Subcutaneous abdominal adipose tissue (tissue), 5 donors: ENCODE measurements around the gene BSN.
"Not testable (repeated sequence)": the region's sequence is repeated elsewhere in the genome, so short reads cannot be mapped to it uniquely, and the experiment has no call there.

ENCODE experiments used
- H3K27ac ChIP-seq: one replicate; pipeline ENCODE4 v1.7.0; 2013; ENCODE audit warnings: low read depth, mild to moderate bottlenecking, inconsistent platforms, low read length, moderate library complexity
- H3K27me3 ChIP-seq, 5 donors: one replicate each; pipeline ENCODE4 v1.7.0; 2013; ENCODE audit warnings: low read length in 5 of 5, inconsistent platforms in 1 of 5; ENCODE audit not compliant: control insufficient read depth in 5 of 5, insufficient read depth in 4 of 5
- H3K36me3 ChIP-seq, 5 donors: one replicate each; pipeline ENCODE4 v1.7.0; 2013; ENCODE audit warnings: low read length in 5 of 5; ENCODE audit not compliant: control insufficient read depth in 5 of 5, insufficient read depth in 5 of 5
- H3K4me1 ChIP-seq, 5 donors: one replicate each; pipeline ENCODE4 v1.7.0; 2013; ENCODE audit warnings: low read length in 5 of 5, mild to moderate bottlenecking in 3 of 5, moderate library complexity in 1 of 5; ENCODE audit not compliant: control insufficient read depth in 5 of 5, insufficient read depth in 5 of 5
- H3K4me3 ChIP-seq, 5 donors: one replicate each; pipeline ENCODE4 v1.7.0; 2013; ENCODE audit warnings: low read length in 5 of 5, low read depth in 1 of 5
- H3K9ac ChIP-seq, 5 donors: one replicate each; pipeline ENCODE4 v1.7.0; 2013; ENCODE audit warnings: low read length in 5 of 5, mild to moderate bottlenecking in 4 of 5, moderate library complexity in 3 of 5
- H3K9me3 ChIP-seq, 5 donors: one replicate each; pipeline ENCODE4 v1.7.0; 2013; ENCODE audit warnings: low read length in 5 of 5; ENCODE audit not compliant: control insufficient read depth in 5 of 5
- donor health status: healthy.
- donor health status: healthy.
- donor health status: healthy.
- donor health status: healthy.
- donor health status: healthy.

BSN gene

DNA sequence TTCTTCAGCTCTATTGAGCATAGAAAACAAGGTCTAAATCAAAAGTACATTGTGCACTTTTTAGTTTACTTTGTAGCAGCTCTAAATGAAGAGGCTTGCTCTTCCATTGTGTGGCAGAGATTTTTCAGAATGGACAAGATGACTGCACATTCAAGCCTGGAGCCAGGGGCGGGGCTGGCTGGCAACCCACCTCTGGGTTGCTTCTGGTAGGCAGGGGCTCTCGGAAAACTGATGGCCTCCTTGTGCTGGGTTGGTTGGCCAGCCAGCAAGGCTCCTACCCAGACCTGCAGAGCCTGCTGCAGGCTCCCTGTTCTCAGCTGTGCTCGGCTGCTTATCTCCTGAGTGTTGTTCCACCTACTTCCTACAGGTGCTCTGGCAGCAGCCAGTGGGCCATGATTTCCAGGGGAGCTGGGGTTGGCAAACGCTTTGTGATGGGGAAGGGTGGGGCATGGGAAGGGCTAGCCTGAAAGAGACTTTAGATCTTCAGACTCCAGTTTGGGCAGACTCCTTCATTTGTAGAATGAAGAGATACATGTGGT lies 8.8 kb downstream of the BSN start:
- H3K4me3 ChIP-seq = no peak overlapping the region
- H3K9me3 ChIP-seq = no peaks in the 10 kb centered on the region
- H3K36me3 ChIP-seq = no peaks in the 10 kb centered on the region
- H3K4me1 ChIP-seq = no peaks in the 10 kb centered on the region
- no peak overlapping the region for H3K9ac ChIP-seq
- H3K27me3 ChIP-seq = peaks cover 0 to 6% (median 0%) of the 10 kb centered on the region in 5 donors
- no peak overlapping the region for H3K27ac ChIP-seq

DNA sequence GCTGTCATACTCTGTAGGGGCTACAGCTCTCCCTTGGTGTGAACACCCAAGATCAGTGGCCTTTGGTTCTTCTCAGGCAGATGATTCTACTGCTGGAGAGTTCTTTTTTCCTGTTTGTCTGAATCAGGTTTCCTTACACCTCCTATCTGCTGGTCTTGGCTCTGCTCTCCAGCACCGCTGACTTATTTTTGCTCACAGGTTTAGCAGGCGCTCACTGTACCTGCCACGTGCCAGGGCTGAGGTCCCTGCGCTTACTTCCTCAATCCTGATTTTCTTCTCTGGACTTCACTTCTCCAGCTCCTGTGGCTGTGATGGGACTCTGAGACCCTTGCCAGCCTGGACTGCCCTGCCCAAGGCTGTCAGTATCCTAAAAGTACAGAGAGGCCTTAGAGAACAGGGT lies 9.5 kb downstream of the BSN start:
- Histone ChIP-seq H3K9ac (no peak overlapping the region), H3K4me1 (no peaks in the 10 kb centered on the region), H3K36me3 (no peaks in the 10 kb centered on the region), H3K27me3 (peaks cover 0 to 6% (median 0%) of the 10 kb centered on the region in 5 donors), H3K9me3 (no peaks in the 10 kb centered on the region), H3K4me3 (no peak overlapping the region), H3K27ac (no peak overlapping the region)

DNA sequence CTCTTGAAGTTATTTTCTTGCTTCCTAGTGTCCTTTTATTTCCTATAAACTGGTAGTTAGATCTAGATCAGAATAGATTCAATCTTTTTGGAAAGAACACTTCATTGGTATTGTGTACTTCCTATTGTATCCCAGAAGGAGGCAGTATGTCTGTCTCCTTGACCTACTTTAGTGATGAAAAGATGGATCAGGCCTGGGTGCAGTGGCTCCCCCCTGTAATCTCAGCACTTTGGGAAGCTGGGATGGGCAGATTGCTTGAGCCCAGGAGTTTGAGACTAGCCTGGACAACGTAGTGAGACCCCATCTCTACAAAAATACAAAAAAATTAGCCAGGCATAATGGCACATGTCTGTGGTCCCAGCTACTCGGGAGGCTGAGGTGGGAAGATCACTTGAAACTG lies 12.0 kb downstream of the BSN start:
- Histone ChIP-seq H3K9me3 (no peaks in the 10 kb centered on the region), H3K36me3 (no peaks in the 10 kb centered on the region), H3K27me3 (peaks cover 0 to 2% (median 0%) of the 10 kb centered on the region in 5 donors), H3K27ac (no peak overlapping the region), H3K4me3 (no peak overlapping the region), H3K9ac (no peak overlapping the region), H3K4me1 (no peaks in the 10 kb centered on the region)

DNA sequence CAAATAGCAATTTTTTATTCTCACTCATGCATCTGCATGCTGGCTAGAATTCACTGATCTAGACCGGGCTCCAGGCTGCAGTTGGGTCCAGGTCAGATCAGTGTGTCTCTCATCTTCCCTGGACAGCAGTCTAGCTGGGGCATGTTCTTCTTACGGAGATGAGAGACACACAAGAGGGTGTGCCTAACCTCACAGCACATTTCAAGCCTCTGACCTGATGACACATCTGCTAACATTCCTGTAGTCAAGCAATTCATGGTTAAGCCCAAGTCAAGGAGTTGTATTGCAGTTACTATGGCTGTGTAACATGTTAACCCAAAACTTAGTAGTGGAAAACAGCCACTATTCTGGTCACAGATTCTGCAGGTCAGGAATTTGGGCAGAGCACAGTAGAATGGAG lies 13.1 kb downstream of the BSN start:
- Histone ChIP-seq H3K4me3 (no peak overlapping the region), H3K4me1 (no peaks in the 10 kb centered on the region), H3K27me3 (peaks cover 0 to 2% (median 0%) of the 10 kb centered on the region in 5 donors), H3K9ac (no peak overlapping the region), H3K27ac (no peak overlapping the region), H3K36me3 (no peaks in the 10 kb centered on the region), H3K9me3 (no peaks in the 10 kb centered on the region)

DNA sequence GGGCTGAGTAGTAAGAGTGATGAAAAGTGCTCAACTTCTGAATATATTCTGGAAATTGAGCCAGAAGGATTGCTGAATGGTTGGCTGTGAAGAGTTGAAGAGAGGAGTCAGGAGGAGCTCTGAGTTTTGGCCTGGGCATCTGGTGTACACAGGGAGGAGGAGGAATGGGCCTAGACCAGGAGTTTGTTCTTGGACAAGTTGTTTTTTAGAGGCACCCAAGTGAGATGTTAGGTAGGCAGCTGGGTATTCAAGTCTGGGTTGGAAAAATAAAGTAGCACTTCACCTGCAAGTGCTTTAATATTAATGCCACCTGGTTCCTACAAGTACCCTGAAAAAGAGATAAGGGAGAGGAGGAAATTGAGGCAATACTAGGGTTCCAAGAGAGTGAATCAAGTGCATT lies 14.7 kb downstream of the BSN start:
- H3K36me3 ChIP-seq = no peaks in the 10 kb centered on the region
- H3K9me3 ChIP-seq = no peaks in the 10 kb centered on the region
- H3K4me1 ChIP-seq = no peaks in the 10 kb centered on the region

DNA sequence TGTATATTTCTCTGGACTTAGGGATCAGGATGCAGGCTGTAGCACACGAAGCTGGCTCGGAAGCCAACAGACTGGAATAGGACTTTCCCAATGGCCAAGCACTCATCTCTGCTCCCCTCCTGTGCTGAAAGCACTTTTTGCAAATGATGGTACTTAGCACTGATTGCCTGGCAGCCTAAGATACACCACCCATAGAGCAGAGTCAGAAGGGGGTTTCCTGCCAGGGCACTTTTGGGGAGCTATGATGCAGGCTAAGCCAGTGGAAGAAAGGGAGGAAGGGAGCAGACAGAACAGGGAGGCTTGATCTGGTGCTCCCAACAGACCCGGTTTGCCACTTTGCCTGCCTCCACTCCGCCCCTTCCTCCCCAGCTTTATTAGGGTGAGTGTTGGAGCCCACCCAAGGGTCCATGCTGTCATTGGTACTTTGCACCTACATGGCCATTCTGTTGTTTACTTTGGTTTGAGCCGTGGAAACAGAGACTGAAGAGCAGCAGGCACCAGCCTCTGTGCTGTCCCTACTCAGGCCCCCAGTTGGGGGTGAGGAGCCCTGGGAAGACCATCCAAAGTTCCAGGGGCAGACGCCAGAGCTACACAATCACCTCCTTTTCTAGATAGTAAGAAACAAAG lies 15.9 kb downstream of the BSN start:
- Histone ChIP-seq H3K9ac (no peak overlapping the region), H3K36me3 (no peaks in the 10 kb centered on the region), H3K4me3 (no peak overlapping the region), H3K9me3 (no peaks in the 10 kb centered on the region), H3K27me3 (no peaks in the 10 kb centered on the region), H3K4me1 (no peaks in the 10 kb centered on the region), H3K27ac (no peak overlapping the region)

More for the DNA sequence above, 14.7 kb downstream of the BSN start:
- Histone ChIP-seq H3K4me3 (no peak overlapping the region), H3K27me3 (no peaks in the 10 kb centered on the region), H3K27ac (no peak overlapping the region), H3K9ac (no peak overlapping the region)

DNA sequence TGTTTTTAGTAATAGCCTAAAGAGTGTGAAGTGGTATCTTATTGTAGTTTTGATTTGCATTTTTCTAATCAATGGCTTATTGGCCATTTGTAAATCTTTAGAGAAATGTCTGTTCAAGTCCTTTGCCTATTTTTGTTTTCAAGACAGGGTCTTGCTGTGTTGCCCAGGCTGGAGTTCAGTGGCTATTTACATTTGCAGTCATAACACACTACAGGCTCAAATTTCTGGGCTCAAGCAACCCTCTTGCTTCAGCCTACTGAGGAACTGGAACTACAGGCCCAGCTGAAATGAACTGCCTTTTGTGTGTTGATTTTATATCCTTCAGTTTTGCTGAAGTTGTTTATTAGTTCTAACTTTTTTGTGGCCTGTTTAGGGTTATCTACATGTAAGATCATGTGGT lies 27.9 kb downstream of the BSN start:
- H3K9ac ChIP-seq = no peak overlapping the region
- H3K9me3 ChIP-seq = no peaks in the 10 kb centered on the region
- no peaks in the 10 kb centered on the region for H3K36me3 ChIP-seq
- H3K27me3 ChIP-seq = no peaks in the 10 kb centered on the region
- no peaks in the 10 kb centered on the region for H3K4me1 ChIP-seq
- H3K27ac ChIP-seq = no peak overlapping the region
- H3K4me3 ChIP-seq = no peak overlapping the region

DNA sequence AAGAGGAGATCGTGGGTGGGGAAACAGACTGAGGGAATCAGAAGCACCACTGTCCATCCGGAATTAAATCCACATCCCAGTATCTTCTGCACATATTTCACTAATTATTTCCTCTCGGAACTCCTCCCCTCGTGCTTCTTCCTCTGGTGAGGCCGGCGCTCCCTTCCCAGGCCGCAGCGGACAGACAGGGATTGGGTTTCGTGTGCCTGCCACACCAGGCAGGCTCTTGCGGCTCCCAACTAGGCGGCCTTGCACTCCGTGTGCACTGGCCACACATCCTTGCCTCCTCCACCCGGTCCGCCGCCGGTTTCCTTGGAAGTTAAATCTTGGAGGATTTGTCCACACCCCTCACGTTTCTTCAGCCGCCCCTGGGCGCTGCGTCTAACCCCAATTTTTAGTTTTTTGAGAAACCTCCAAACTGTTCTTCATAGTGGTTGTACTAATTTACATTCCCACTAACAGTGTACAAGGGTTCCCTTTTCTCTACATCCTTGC lies 31.0 kb downstream of the BSN start:
- not testable (repeated sequence) for H3K27ac ChIP-seq, H3K27me3 ChIP-seq, H3K4me3 ChIP-seq, H3K9me3 ChIP-seq, H3K36me3 ChIP-seq, H3K9ac ChIP-seq, H3K4me1 ChIP-seq

DNA sequence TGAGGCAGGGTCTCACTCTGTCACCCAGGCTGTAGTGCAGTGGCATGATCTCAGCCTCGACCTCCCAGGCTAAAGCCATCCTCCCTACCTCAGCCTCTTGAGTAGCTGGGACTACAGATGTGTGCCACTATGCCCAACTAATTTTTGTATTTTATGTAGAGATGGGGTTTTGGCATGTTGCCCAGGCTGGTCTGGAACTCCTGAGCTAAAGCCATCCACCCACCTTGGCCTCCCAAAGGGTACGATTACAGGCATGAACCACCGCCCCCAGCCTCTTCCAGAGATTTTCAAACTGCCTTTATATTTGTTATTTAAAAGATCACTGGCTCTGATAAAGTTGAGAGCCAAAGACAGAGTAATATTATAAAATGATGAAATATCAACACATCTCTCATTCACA lies 37.3 kb downstream of the BSN start:
- Histone ChIP-seq H3K9me3 (no peaks in the 10 kb centered on the region), H3K27ac (no peak overlapping the region), H3K4me1 (no peaks in the 10 kb centered on the region), H3K4me3 (no peak overlapping the region), H3K36me3 (no peaks in the 10 kb centered on the region), H3K9ac (no peak overlapping the region), H3K27me3 (no peaks in the 10 kb centered on the region)

DNA sequence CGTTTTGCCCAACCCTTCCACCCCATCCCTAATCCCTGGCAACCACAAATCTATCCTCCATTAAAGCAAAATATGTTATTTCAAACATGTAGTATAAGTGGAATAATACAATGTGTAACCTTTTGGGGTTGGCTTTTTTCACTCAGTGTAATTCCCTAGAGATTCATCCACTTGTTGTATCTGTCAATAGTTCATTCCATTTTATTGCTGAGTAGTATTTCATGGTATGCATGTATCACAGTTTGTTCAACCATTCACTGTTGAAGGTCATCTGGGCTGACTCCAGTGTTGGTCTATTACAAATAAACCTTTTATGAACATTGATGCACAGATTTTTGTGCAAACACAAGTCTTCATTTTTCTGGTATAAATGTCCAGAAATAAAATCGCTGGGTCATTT lies 38.8 kb downstream of the BSN start:
- Histone ChIP-seq H3K4me1 (no peaks in the 10 kb centered on the region), H3K9me3 (no peaks in the 10 kb centered on the region), H3K36me3 (no peaks in the 10 kb centered on the region)

More for the DNA sequence above, 38.8 kb downstream of the BSN start:
- no peak overlapping the region for H3K4me3 ChIP-seq
- H3K27me3 ChIP-seq = no peaks in the 10 kb centered on the region
- H3K27ac ChIP-seq = no peak overlapping the region
- H3K9ac ChIP-seq = no peak overlapping the region
